HG03342 (cell line): Measurements from ENCODE around the gene CDK5RAP1.

Experiments
- ATAC-seq: cut with Tn5 transposase; IDR thresholded peaks from one replicate; pipeline ENCODE4 v1.9.1; 2021; ENCODE audit warnings: mild to moderate bottlenecking, moderate library complexity; ENCODE audit not compliant: unreplicated experiment

The CDK5RAP1 gene

GRCh38 chr20:33337531-33338165 lies 63.7 kb downstream of the CDK5RAP1 start:
- no peak for ATAC-seq

- ATAC-seq, result no peak
Measured at GRCh38 chr20:33337119-33337518, 64.2 kb downstream of the CDK5RAP1 start.

GRCh38 chr20:33336375-33336774 lies 64.9 kb downstream of the CDK5RAP1 start:
- ATAC-seq, result no peak

- no peak for ATAC-seq
Measured at GRCh38 chr20:33334111-33334510, 67.2 kb downstream of the CDK5RAP1 start.

DNA sequence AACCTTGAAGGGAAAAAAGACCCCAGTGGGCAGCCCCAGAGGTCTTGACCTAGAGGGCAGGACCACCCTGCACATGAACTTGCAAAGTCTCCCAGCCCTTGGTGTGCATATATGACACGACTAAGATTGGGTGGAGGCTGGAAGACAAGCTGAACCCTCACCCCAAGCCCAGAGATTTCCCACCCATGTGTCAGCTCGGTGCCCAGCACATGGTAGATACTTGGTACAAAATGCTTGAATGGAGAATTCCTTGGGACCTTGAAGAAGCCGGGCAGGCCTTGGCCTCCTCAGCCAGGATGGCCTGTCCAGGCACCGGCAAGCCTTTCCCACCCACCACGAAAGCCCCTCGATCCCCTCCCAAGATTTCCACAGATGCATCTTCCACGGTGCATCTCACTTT lies 67.7 kb downstream of the CDK5RAP1 start:
- no peak for ATAC-seq

DNA sequence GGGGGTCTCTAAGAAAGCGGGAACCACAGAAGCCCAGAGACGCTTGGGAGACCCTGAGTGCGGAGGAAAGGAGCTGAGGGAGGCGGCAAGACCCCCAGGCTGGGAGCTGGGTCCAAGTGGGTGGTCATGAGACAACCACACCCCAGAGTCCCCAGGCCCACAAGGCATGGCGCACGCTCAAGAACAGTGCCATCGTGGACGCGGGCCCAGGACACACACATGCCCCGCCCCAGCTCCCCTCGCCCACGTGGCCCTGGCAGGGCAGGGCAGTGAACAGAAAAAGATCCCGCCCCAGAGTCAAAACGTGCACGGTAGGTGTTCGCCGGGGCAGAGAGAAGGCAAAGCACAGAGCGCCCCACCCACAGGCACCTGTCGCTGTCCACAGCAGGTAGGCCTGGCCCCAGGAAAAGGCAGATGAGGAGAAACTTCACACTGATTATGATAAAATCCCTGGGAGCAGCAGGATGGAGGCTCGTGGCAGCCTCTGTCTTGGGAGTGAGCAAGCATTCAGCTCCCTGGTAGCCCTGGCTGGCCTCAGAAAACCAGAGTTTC lies 68.3 kb downstream of the CDK5RAP1 start:
- no peak for ATAC-seq

- no peak for ATAC-seq
Measured at GRCh38 chr20:33328157-33329137, 72.9 kb downstream of the CDK5RAP1 start.

- ATAC-seq, result no peak
Measured at GRCh38 chr20:33325350-33325749, 76.0 kb downstream of the CDK5RAP1 start.

- no peak for ATAC-seq
Measured at GRCh38 chr20:33323236-33323635, 78.1 kb downstream of the CDK5RAP1 start.

DNA sequence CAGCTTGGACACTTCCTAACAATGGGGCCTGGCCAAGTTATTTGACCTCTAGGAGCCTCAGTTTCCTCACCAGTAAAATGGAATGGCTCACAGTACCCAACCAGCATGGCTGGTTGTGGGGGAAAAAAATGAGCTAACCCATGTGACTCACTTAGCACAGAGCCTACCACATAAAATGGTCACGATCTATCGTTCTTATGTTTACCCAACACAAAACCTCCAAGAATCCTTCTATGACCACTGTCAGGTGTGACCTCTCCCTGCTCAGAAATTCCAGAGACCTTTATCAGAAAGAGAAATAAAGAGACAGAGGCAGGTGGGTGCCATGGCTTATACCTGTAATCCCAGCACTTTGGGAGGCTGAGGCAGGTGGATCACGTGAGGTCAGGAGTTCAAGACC lies 78.9 kb downstream of the CDK5RAP1 start:
- no peak for ATAC-seq

DNA sequence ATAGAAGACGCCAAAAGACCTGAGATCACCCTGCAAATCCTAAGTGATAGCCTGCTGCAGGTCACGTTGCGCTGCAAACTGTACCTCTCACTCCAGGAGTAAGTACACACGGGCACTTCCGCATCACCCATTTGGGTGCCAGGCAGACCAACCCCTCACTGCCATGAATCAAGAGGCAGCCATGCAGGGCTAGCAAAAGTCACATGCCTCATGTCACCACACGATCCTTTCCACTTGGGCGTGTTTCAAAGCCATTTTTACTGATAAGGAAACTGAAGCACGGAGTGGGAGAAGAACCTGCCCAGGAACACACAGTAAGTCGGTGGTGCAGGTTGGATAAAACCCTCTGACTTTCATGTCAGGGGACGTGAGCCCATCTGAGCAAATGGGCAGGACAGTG lies 81.3 kb downstream of the CDK5RAP1 start:
- ATAC-seq, result no peak

- ATAC-seq, result no peak
Measured at GRCh38 chr20:33318096-33318429, 83.3 kb downstream of the CDK5RAP1 start.

DNA sequence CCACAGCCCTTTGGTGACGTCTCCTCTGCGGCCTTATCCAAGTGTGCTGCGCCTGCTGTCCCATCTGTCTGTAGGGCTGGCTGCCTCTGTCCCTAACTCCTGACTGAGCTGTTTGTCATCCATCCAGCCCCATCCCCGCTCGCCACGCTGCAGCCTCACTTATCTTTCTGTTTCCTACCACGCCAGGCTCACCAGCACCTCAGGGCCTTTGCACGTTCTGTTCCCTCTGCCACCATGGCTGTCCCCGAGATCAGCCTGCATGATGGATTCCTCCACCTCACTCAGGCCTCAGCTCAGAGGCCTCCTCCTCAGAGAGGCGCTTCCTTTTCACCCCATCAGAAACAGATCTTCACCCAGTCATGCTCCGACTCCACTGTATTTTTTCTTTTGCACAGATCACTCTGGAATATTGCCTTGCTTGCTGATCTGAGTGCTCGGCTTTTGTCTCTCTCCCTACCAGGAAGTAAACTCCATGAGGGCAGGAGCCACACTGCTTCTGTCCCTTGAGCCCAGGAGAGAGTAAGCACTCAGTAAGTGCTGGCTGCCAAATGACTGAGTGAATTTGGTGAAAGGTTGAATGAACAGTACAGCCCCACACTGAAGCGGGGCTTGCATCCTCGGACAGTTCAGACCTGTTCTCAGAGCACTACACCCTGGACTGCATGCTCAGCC lies 83.8 kb downstream of the CDK5RAP1 start:
- no peak for ATAC-seq

DNA sequence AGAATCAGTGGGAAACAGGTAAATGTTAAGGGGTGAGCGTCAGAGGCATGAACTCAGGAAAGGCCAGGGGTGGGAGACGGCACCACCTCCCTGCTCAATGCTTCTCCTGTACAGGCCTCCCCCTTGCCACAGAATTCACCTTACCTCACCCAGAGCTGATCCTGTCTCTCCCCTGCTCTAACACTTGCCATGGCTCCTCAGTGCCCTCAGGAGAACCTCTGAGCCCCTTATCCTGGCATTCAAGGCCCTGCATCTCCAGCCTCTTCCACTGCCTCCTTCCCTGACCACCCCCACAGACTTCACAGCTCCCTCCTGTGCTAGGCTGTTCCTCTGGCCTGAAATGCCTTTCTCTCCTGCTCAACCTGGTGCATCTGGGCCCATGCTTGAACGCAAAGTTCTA lies 84.4 kb downstream of the CDK5RAP1 start:
- ATAC-seq, result no peak

GRCh38 chr20:33316343-33316742 lies 85.0 kb downstream of the CDK5RAP1 start:
- no peak for ATAC-seq

GRCh38 chr20:33313686-33314314 lies 87.5 kb downstream of the CDK5RAP1 start:
- ATAC-seq, result no peak

GRCh38 chr20:33312583-33312982 lies 88.7 kb downstream of the CDK5RAP1 start:
- no peak for ATAC-seq

DNA sequence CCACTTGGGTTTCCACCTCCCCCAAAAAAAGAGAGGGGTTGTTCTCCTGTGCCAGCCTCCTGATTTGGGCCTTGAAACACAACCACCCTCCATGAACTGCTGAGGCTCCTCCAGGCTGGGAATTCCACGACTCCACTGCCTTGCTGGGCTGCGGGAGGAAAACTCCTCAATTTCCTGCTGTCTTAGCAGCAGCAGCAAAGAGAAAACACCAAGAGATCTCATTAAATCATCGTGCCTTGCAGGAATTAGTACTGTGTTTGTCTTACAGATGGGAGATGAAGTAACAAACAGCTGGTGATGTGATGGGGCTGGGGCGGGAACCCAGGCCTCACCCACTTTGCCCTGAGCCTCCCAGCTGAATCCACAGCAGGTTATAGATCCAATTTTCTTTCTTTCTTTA lies 89.3 kb downstream of the CDK5RAP1 start:
- ATAC-seq, result no peak

DNA sequence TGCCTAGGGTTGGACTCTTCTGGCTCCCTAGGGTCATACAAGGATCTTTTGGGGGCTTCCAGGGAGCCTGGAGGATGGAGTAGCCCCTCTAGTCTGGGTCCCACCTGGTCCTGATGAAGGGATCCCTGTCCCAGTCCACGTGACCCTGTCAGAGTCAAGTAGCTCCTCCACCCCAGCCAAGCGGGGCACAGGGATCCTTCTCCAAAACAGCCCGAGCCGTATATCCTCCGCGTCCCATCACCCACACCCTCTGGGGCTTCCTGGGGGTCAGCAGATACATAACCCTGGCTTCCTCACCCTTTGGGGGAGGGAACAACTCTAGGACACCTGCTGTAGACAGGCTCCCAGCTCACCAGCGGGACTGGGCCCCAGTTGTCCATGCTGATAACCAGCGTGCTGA lies 90.3 kb downstream of the CDK5RAP1 start:
- ATAC-seq, result no peak

DNA sequence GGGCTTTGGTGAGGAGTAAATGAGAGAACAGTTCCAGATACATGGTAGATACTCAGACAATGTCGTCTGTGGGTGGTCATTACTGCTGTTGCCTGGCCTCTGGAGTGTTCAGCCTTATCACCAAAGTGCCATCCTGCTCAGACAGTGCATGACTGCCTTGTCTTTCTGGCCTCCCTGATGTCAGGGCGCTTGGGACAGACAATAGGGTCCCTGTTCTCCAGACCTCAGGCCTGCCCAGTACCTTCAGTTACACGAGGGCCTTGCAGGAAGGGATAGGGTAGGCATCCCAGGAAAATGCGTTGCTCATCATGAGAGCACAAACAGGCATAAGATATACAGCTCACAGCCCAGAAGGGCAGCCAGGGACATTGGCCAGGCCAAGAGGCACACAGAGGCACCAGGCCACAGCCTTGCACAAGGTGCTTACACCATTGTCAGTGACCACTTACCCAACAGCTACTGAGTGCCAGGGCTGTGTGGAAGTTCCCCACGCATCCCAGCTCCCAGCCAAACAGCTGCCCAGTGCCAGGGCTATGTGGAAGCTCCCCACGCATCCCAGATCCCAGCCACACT lies 90.9 kb downstream of the CDK5RAP1 start:
- ATAC-seq, result no peak

DNA sequence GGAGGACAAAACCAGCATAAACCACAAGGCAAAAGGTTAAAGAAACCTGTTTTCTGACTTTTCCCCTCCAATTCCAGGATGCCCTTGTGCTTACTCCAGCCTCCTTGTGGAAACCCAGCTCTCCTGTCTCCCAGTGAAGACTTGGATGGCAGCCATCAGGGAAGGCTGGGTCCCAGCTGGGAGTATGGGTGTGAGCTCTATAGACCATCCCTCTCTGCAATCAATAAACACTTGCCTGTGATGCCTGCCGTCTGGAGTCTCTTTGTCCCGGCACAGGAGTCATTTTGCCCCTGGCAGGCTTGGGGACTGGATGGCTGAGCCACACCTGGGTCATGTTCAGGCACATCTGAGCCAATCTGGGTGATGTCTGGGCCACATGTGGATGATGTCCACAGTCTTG lies 91.7 kb downstream of the CDK5RAP1 start:
- no peak for ATAC-seq
